GM21737 (cell line): Measurements from ENCODE around the gene YTHDF1.

Source experiments
- ATAC-seq: cut with Tn5 transposase; IDR thresholded peaks from one replicate; pipeline ENCODE4 v1.9.1; 2021; ENCODE audit warnings: mild to moderate bottlenecking, moderate library complexity; ENCODE audit not compliant: unreplicated experiment

The YTHDF1 gene

GRCh38 chr20:63210011-63210605, 5.8 kb downstream of the YTHDF1 start:
- no peak for ATAC-seq

- no peak for ATAC-seq
These were observed 7.5 kb downstream of the YTHDF1 start for GRCh38 chr20:63208346-63208909.

DNA sequence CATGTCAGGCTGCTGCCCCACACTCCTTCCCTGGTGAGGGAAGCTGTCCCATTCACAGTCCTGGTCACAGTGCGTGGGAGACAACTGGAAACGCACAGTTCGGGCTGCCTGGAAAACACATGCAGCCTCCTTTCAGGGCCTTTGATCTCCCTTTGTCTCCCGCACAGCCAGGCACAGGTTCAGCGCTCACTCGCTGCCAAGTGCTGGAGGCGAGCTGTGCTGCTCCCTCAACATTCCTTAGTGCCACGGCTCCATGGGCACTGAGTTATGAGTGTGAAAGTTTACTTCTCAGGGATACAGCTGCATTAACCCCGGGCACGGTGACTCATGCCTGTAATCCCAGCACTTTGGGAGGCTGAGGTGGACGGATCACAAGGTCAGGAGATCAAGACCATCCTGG, 9.1 kb downstream of the YTHDF1 start:
- ATAC-seq = no peak

- no peak for ATAC-seq
These were observed 10.0 kb downstream of the YTHDF1 start for GRCh38 chr20:63205896-63206295.

GRCh38 chr20:63204362-63204761, 11.6 kb downstream of the YTHDF1 start:
- ATAC-seq = no peak

- no peak for ATAC-seq
These were observed 13.0 kb downstream of the YTHDF1 start for GRCh38 chr20:63202811-63203526.

DNA sequence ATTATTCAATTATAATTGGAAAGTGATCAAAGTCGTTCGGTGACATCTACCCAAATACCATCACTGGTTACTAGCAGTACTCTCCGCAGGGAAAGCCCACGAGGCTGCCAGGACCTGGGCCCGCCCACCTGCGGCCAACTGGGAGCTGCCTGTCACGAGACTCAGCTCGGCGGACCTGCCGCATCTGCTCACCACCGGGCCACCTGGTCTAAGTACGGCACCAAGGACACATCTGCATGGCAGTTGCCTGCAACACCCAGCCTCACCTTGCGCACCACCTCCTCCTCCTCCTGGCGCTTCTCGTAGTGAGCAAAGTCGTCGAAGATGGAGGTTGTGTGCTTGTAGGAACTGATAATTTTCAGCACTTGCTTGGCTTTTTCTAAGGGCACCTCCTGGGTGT, 13.9 kb downstream of the YTHDF1 start:
- no peak for ATAC-seq

GRCh38 chr20:63198606-63199005, 17.3 kb downstream of the YTHDF1 start:
- ATAC-seq = no peak

- ATAC-seq = no peak
These were observed 19.0 kb downstream of the YTHDF1 start for GRCh38 chr20:63196768-63197470.

DNA sequence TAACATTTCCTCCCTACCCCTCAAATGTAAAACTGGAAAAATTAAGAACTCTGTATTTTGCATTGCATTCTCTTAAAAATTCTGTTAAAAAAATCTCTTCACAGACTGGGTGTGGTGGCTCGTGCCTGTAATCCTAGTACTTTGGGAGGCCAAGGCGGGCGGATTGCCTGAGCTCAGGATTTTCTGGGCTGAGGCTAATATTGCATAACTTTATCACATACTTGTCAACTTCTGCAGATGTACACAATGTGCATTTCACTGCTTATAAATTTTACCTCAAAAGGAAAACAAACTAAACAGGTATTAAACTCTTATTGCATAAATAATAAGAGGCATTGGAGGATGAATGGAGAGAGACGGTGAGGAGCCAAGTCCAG, 21.1 kb downstream of the YTHDF1 start:
- no peak for ATAC-seq

DNA sequence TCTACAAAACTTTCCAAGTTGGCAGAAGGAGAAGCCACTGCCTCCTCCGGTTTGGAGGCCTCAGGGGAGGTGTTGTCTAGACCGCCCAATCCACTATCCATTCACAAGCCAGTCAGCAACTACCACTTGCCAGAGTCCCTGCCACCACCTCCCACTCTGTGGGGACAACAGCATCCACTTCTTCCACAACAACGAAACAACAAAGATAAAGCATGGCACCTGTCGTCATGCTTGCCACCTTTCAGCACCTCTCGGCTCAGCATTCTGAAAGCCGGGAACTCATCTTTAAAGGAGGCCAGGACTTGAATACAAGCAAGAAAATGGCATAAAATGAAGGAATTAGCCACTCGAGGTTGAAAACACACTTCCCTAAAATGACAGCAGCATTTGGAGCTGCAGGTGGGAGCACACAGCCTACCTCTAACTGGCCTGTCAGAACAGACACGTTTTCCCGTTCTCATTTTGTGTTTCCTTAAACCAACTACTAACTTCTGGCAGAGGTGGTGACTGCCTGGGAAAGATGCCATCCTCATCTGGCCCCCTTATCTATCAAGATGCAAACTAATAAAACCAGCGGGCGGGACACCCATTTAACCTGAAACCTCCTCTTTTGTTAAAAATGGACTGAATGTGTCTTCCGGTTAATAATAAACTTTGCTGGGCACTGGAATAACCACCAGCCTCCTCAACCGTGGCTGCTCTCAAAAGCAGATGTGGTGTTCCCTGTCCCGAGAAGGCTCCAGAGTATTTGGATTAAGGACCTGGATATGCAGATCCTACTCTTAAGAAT, 21.7 kb downstream of the YTHDF1 start:
- ATAC-seq = no peak

- no peak for ATAC-seq
These were observed 23.2 kb downstream of the YTHDF1 start for GRCh38 chr20:63192721-63193120.

- ATAC-seq = no peak
These were observed 24.5 kb downstream of the YTHDF1 start for GRCh38 chr20:63191400-63191799.

DNA sequence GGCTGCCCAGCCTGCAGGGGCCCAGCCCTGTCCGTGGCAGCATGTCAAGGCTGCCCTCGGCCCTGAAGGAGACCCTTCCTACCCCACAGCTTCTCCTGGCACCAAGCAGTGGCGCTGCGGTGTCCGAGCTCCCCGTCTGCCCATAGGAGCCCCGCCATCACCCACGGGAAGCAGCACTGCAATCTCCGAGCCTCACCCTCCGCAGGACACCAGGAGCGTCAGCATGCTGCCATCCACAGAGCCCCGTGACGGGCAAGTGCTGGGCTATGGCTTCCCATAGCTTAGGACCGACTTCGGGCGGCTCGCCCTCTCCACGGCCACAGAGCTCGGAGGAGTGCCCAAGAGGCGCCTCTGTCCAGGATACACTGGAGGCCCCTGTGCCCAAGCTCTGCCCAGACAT, 25.1 kb downstream of the YTHDF1 start:
- no peak for ATAC-seq

GRCh38 chr20:63189846-63190559, 25.9 kb downstream of the YTHDF1 start:
- ATAC-seq = no peak

GRCh38 chr20:63189322-63189642, 26.6 kb downstream of the YTHDF1 start:
- ATAC-seq = no peak

- ATAC-seq = no peak
These were observed 27.1 kb downstream of the YTHDF1 start for GRCh38 chr20:63188641-63189321.

DNA sequence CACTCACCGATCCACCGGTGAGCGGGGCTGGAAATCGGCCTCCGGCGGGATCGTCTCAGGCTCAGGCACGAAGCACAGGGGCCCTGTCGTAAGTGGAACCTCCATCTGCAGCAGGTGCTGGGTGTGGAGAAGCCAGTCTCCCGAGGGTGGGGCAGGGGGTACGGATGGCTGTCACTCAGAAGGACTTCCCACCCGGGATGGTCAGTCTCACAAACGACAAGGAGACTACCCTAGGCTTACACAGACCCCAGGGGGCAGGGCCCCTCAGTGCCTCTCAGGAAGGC, 27.8 kb downstream of the YTHDF1 start:
- ATAC-seq = no peak

GRCh38 chr20:63187338-63188158, 28.4 kb downstream of the YTHDF1 start:
- no peak for ATAC-seq
